SU-DHL-6 (cell line): ENCODE data around the gene CRISPLD2.

ENCODE experiments used
- CTCF ChIP-seq: fragments of 200-600 bp; sonication (generic); IDR thresholded peaks from one replicate; pipeline ENCODE4 v1.5.1; 2017; ENCODE audit warnings: antibody characterized with exemption, mild to moderate bottlenecking, low read length, moderate library complexity; ENCODE audit not compliant: insufficient read depth, poor library complexity, severe bottlenecking
- EZH2phosphoT487 ChIP-seq: fragments of 200-600 bp; sonication (generic), shearing (Covaris generic); conservative IDR thresholded peaks from 2 replicates; pipeline ENCODE4 v1.6.1; 2018; ENCODE audit warnings: mild to moderate bottlenecking, antibody characterized with exemption, low read length, moderate library complexity, mixed read lengths

- no peak for TF ChIP-seq CTCF
- TF ChIP-seq EZH2phosphoT487: no peak
Measured at GRCh38 chr16:84918006-84918909, 98.5 kb downstream of the CRISPLD2 start.
